ENCODE measurements around the gene CCDC97. TPM values are rescaled to one million over a fixed set of nuclear protein-coding genes. Genes with fewer than 3 reads are reported as not detected.
A peak's percentile ranks its signal among the peaks of the same experiment; 100 is the strongest.

The CCDC97 gene
- total RNA-seq, 2 experiments from 2014 or later = 43.0 to 43.4 TPM

GRCh38 chr19:41309180-41310032 lies 566 bp upstream of the CCDC97 start:
- Mint-ChIP-seq H3K27ac (peak overlapping the region; percentile 98), H3K4me1 (peaks cover 84% of the 10 kb centered on the region), H3K36me3 (ENCODE audit: low read depth) (peaks cover 83% of the 10 kb centered on the region), H3K9me3 (no peaks in the 10 kb centered on the region), H3K4me3 (peak overlapping the region; percentile 98), H3K27me3 (no peaks in the 10 kb centered on the region)
- DNase-seq = no peak
- CTCF ChIA-PET = interaction anchor here (0.9 to 11.5 kb wide), 13 partner anchors 8 to 165 kb away, joined by 3 to 114 read pairs (median 5); partner anchors contain the start of genes B9D2 and HNRNPUL1
- POLR2A ChIA-PET = interaction anchor here (1.1 to 18.4 kb wide), 11 partner anchors 10 to 118 kb away, joined by 3 to 348 read pairs (median 9); partner anchors contain the start of genes B3GNT8, B9D2, HNRNPUL1 and TGFB1

- H3K4me1 Mint-ChIP-seq = peaks cover 72% of the 10 kb centered on the region
- no peak for DNase-seq
- no peak overlapping the region for H3K27ac Mint-ChIP-seq
- peak overlapping the region; percentile 98 for H3K4me3 Mint-ChIP-seq
- H3K27me3 Mint-ChIP-seq = no peaks in the 10 kb centered on the region
- no peaks in the 10 kb centered on the region for H3K9me3 Mint-ChIP-seq
- ChIA-PET POLR2A (interaction anchor here (0.9 to 18.4 kb wide), 6 partner anchors 9 to 107 kb away, joined by 4 to 348 read pairs (median 26); partner anchors contain the start of genes HNRNPUL1 and TGFB1), CTCF (interaction anchor here (0.5 to 11.5 kb wide), 3 partner anchors 19 to 48 kb away, joined by 3 to 114 read pairs (median 4); partner anchors contain the start of gene HNRNPUL1)
- H3K36me3 Mint-ChIP-seq (ENCODE audit: low read depth) = peaks cover 70% of the 10 kb centered on the region
Measured at GRCh38 chr19:41311072-41311471, 1.1 kb downstream of the CCDC97 start.

- H3K36me3 Mint-ChIP-seq (ENCODE audit: low read depth) = peaks cover 70% of the 10 kb centered on the region
- no peaks in the 10 kb centered on the region for H3K9me3 Mint-ChIP-seq
- peak overlapping the region; percentile 45 for H3K27ac Mint-ChIP-seq
- CTCF ChIA-PET = interaction anchor here (0.5 to 11.5 kb wide), 3 partner anchors 20 to 48 kb away, joined by 3 to 114 read pairs (median 4); partner anchors contain the start of gene HNRNPUL1
- no peak for DNase-seq
- no peaks in the 10 kb centered on the region for H3K27me3 Mint-ChIP-seq
- peaks cover 67% of the 10 kb centered on the region for H3K4me1 Mint-ChIP-seq
- peak overlapping the region; percentile 98 for H3K4me3 Mint-ChIP-seq
- POLR2A ChIA-PET = interaction anchor here (0.9 to 18.4 kb wide), 4 partner anchors 14 to 48 kb away, joined by 4 to 348 read pairs (median 108); partner anchors contain the start of genes HNRNPUL1 and TGFB1
Measured at GRCh38 chr19:41311613-41312012, 1.6 kb downstream of the CCDC97 start.

- peaks cover 35% of the 10 kb centered on the region for H3K4me1 Mint-ChIP-seq
- peak overlapping the region; percentile 34 for H3K27ac Mint-ChIP-seq
- no peak overlapping the region for H3K4me3 Mint-ChIP-seq
- H3K9me3 Mint-ChIP-seq = no peaks in the 10 kb centered on the region
- no peak for DNase-seq
- ChIA-PET POLR2A (interaction anchor here (0.7 to 1.0 kb wide), 3 partner anchors 11 to 52 kb away, joined by 3 read pairs; partner anchors contain the start of gene HNRNPUL1), CTCF (no interaction called here)
- peaks cover 78% of the 10 kb centered on the region for H3K36me3 Mint-ChIP-seq (ENCODE audit: low read depth)
- H3K27me3 Mint-ChIP-seq = no peaks in the 10 kb centered on the region
Measured at GRCh38 chr19:41316306-41316920, 6.4 kb downstream of the CCDC97 start.

- DNase-seq = no peak
- POLR2A ChIA-PET = interaction anchor here (0.9 to 3.3 kb wide), 3 partner anchors 9 to 31 kb away, joined by 3 to 9 read pairs (median 3); partner anchors contain the start of gene CCDC97
- peaks cover 24% of the 10 kb centered on the region for H3K4me1 Mint-ChIP-seq
- CTCF ChIA-PET = no interaction called here
- H3K27me3 Mint-ChIP-seq = no peaks in the 10 kb centered on the region
- H3K9me3 Mint-ChIP-seq = no peaks in the 10 kb centered on the region
- H3K36me3 Mint-ChIP-seq (ENCODE audit: low read depth) = peaks cover 73% of the 10 kb centered on the region
- H3K4me3 Mint-ChIP-seq = no peak overlapping the region
- H3K27ac Mint-ChIP-seq = no peak overlapping the region
Measured at GRCh38 chr19:41318696-41319499, 8.9 kb downstream of the CCDC97 start.

GRCh38 chr19:41319500-41320184 lies 9.7 kb downstream of the CCDC97 start:
- H3K9me3 Mint-ChIP-seq = no peaks in the 10 kb centered on the region

GRCh38 chr19:41320185-41320518 lies 10.2 kb downstream of the CCDC97 start:
- Mint-ChIP-seq H3K4me1 (peaks cover 31% of the 10 kb centered on the region), H3K9me3 (no peaks in the 10 kb centered on the region), H3K4me3 (no peak overlapping the region), H3K27me3 (no peaks in the 10 kb centered on the region), H3K27ac (no peak overlapping the region), H3K36me3 (ENCODE audit: low read depth) (peaks cover 72% of the 10 kb centered on the region)
- ChIA-PET CTCF (no interaction called here), POLR2A (interaction anchor here (1.1 to 3.3 kb wide), 2 partner anchors 10 to 33 kb away, joined by 3 to 9 read pairs; partner anchors contain the start of gene CCDC97)
- DNase-seq = no peak

More at GRCh38 chr19:41319500-41320184, 9.7 kb downstream of the CCDC97 start:
- CTCF ChIA-PET = no interaction called here
- H3K4me1 Mint-ChIP-seq = peaks cover 27% of the 10 kb centered on the region
- peaks cover 69% of the 10 kb centered on the region for H3K36me3 Mint-ChIP-seq (ENCODE audit: low read depth)
- H3K27ac Mint-ChIP-seq = no peak overlapping the region
- H3K27me3 Mint-ChIP-seq = no peaks in the 10 kb centered on the region
- DNase-seq = no peak
- H3K4me3 Mint-ChIP-seq = no peak overlapping the region
- POLR2A ChIA-PET = interaction anchor here (0.9 to 3.3 kb wide), 3 partner anchors 9 to 33 kb away, joined by 3 to 9 read pairs (median 3); partner anchors contain the start of gene CCDC97

- H3K36me3 Mint-ChIP-seq (ENCODE audit: low read depth) = peaks cover 72% of the 10 kb centered on the region
- peaks cover 35% of the 10 kb centered on the region for H3K4me1 Mint-ChIP-seq
- no peak for DNase-seq
- ChIA-PET CTCF (no interaction called here), POLR2A (interaction anchor here (1.1 to 3.3 kb wide), 3 partner anchors 10 to 56 kb away, joined by 3 to 9 read pairs (median 9); partner anchors contain the start of genes CCDC97 and HNRNPUL1)
- H3K27me3 Mint-ChIP-seq = no peaks in the 10 kb centered on the region
- H3K9me3 Mint-ChIP-seq = no peaks in the 10 kb centered on the region
- peak overlapping the region; percentile 47 for H3K27ac Mint-ChIP-seq
- no peak overlapping the region for H3K4me3 Mint-ChIP-seq
Measured at GRCh38 chr19:41320568-41320967, 10.6 kb downstream of the CCDC97 start.

- no peak for DNase-seq
- H3K27me3 Mint-ChIP-seq = no peaks in the 10 kb centered on the region
- CTCF ChIA-PET = interaction anchor here (1.2 kb wide), 1 partner anchor 36 kb away, joined by 3 read pairs; no protein-coding TSS in a partner anchor
- POLR2A ChIA-PET = interaction anchor here (1.1 to 3.3 kb wide), 5 partner anchors 11 to 110 kb away, joined by 3 to 11 read pairs (median 9); partner anchors contain the start of genes CCDC97 and HNRNPUL1
- no peaks in the 10 kb centered on the region for H3K9me3 Mint-ChIP-seq
- H3K36me3 Mint-ChIP-seq (ENCODE audit: low read depth) = peaks cover 69% of the 10 kb centered on the region
- H3K27ac Mint-ChIP-seq = peak overlapping the region; percentile 26
- no peak overlapping the region for H3K4me3 Mint-ChIP-seq
- peaks cover 36% of the 10 kb centered on the region for H3K4me1 Mint-ChIP-seq
Measured at GRCh38 chr19:41321204-41321599, 11.2 kb downstream of the CCDC97 start.

- no peak for DNase-seq
- Mint-ChIP-seq H3K4me3 (no peak overlapping the region), H3K27ac (peak overlapping the region; percentile 26), H3K9me3 (no peaks in the 10 kb centered on the region), H3K27me3 (no peaks in the 10 kb centered on the region), H3K4me1 (peaks cover 40% of the 10 kb centered on the region), H3K36me3 (ENCODE audit: low read depth) (peaks cover 69% of the 10 kb centered on the region)
- ChIA-PET CTCF (interaction anchor here (1.2 kb wide), 2 partner anchors 33 to 36 kb away, joined by 3 to 4 read pairs; no protein-coding TSS in a partner anchor), POLR2A (interaction anchor here (1.2 to 7.7 kb wide), 4 partner anchors 12 to 109 kb away, joined by 3 to 42 read pairs (median 10); partner anchors contain the start of genes CCDC97 and HNRNPUL1)
Measured at GRCh38 chr19:41321600-41322270, 11.8 kb downstream of the CCDC97 start.

- H3K27me3 Mint-ChIP-seq = no peaks in the 10 kb centered on the region
- no peaks in the 10 kb centered on the region for H3K9me3 Mint-ChIP-seq
- peaks cover 67% of the 10 kb centered on the region for H3K36me3 Mint-ChIP-seq (ENCODE audit: low read depth)
Measured at GRCh38 chr19:41322451-41322850, 12.5 kb downstream of the CCDC97 start.

More at GRCh38 chr19:41322451-41322850, 12.5 kb downstream of the CCDC97 start:
- ChIA-PET POLR2A (interaction anchor here (1.0 to 7.7 kb wide), 4 partner anchors 13 to 538 kb away, joined by 3 to 42 read pairs (median 10); partner anchors contain the start of genes CCDC97, HNRNPUL1 and RPS19), CTCF (interaction anchor here (1.2 to 1.5 kb wide), 3 partner anchors 30 to 35 kb away, joined by 3 to 4 read pairs (median 3); no protein-coding TSS in a partner anchor)
- DNase-seq = no peak
- H3K4me3 Mint-ChIP-seq = no peak overlapping the region
- H3K4me1 Mint-ChIP-seq = peaks cover 41% of the 10 kb centered on the region
- peak overlapping the region; percentile 52 for H3K27ac Mint-ChIP-seq
